Liver (tissue), 9 donors: ENCODE measurements around the gene DCBLD2. TPM values are rescaled to one million over a fixed set of nuclear protein-coding genes. Genes with fewer than 3 reads are reported as not detected.
A peak's percentile ranks its signal among the peaks of the same experiment; 100 is the strongest.

Source experiments
- DNase-seq: peaks from one replicate; pipeline ENCODE4 v3.0.0-alpha.2; 2017; ENCODE audit warnings: low spot score
- H3K27ac ChIP-seq, 2 donors: one replicate each; pipeline ENCODE4 v1.7.0; 2013; ENCODE audit warnings: inconsistent platforms in 2 of 2, low read length in 2 of 2, control low read depth in 1 of 2, low read depth in 1 of 2, mild to moderate bottlenecking in 1 of 2
- H3K27me3 ChIP-seq, 4 donors: one replicate each; pipeline versions ENCODE4 v1.6.1 to v1.7.0; 2013; ENCODE audit warnings: low read length in 3 of 4, inconsistent platforms in 1 of 4, mild to moderate bottlenecking in 1 of 4, moderate library complexity in 1 of 4; ENCODE audit not compliant: control insufficient read depth in 4 of 4, insufficient read depth in 4 of 4
- H3K36me3 ChIP-seq, 4 donors: one replicate each; pipeline versions ENCODE4 v1.6.1 to v1.7.0; 2013; ENCODE audit warnings: low read length in 3 of 4, mild to moderate bottlenecking in 3 of 4, low read depth in 1 of 4, moderate library complexity in 1 of 4; ENCODE audit not compliant: control insufficient read depth in 4 of 4, insufficient read depth in 3 of 4
- H3K4me1 ChIP-seq, 4 donors: one replicate each; pipeline versions ENCODE4 v1.6.1 to v1.7.0; 2013; ENCODE audit warnings: low read length in 3 of 4, mild to moderate bottlenecking in 3 of 4, moderate library complexity in 1 of 4; ENCODE audit not compliant: control insufficient read depth in 4 of 4, insufficient read depth in 4 of 4
- H3K4me3 ChIP-seq, 3 donors: one replicate each; pipeline versions ENCODE4 v1.6.1 to v1.7.0; 2013; ENCODE audit warnings: low read length in 3 of 3, control low read depth in 1 of 3, low read depth in 1 of 3, mild to moderate bottlenecking in 1 of 3
- H3K9ac ChIP-seq, 2 donors: one replicate each; pipeline ENCODE4 v1.7.0; 2013; ENCODE audit warnings: low read length in 2 of 2, mild to moderate bottlenecking in 2 of 2, moderate library complexity in 2 of 2, control low read depth in 1 of 2, low read depth in 1 of 2
- H3K9me3 ChIP-seq, 4 donors: one replicate each; pipeline versions ENCODE4 v1.6.1 to v1.7.0; 2013; ENCODE audit warnings: low read length in 3 of 4; ENCODE audit not compliant: control insufficient read depth in 4 of 4
- ATF3 ChIP-seq: IDR thresholded peaks from 2 replicates; pipeline ENCODE4 v1.6.1; 2016; ENCODE audit warnings: antibody characterized with exemption
- CTCF ChIP-seq: fragments of 150-350 bp; IDR thresholded peaks from 2 replicates; pipeline ENCODE4 v1.5.1; 2017; ENCODE audit warnings: improper control_type of control experiment, low read depth, low read length; ENCODE audit not compliant: missing input control
- EGR1 ChIP-seq, 2 donors: IDR thresholded peaks; 2 replicates each; pipeline ENCODE4 v1.6.1; 2016 to 2018; ENCODE audit warnings: antibody characterized with exemption in 2 of 2, low read depth in 2 of 2
- FOXA1 ChIP-seq: IDR thresholded peaks from 2 replicates; pipeline ENCODE4 v1.6.1; 2016; ENCODE audit warnings: antibody characterized with exemption
- FOXA2 ChIP-seq: IDR thresholded peaks from 2 replicates; pipeline ENCODE4 v1.6.1; 2016; ENCODE audit warnings: antibody characterized with exemption
- GABPA ChIP-seq, 2 donors: IDR thresholded peaks in 1 of 2; conservative IDR thresholded peaks in 1 of 2; 2 replicates each; pipeline ENCODE4 v1.6.1; 2016; ENCODE audit warnings: antibody characterized with exemption in 2 of 2, mild to moderate bottlenecking in 1 of 2, moderate library complexity in 1 of 2
- HNF4A ChIP-seq, 2 donors: conservative IDR thresholded peaks; 2 replicates each; pipeline ENCODE4 v1.6.1; 2016; ENCODE audit warnings: antibody characterized with exemption in 2 of 2, mild to moderate bottlenecking in 2 of 2
- HNF4G ChIP-seq: IDR thresholded peaks from 2 replicates; pipeline ENCODE4 v1.6.1; 2016; ENCODE audit warnings: antibody characterized with exemption
- JUND ChIP-seq, 2 donors: IDR thresholded peaks; 2 replicates each; pipeline ENCODE4 v1.6.1; 2016; ENCODE audit warnings: antibody characterized with exemption in 2 of 2
- NR2F2 ChIP-seq: IDR thresholded peaks from 2 replicates; pipeline ENCODE4 v1.6.1; 2016; ENCODE audit warnings: antibody characterized with exemption
- RAD21 ChIP-seq, 2 donors: IDR thresholded peaks; 2 replicates each; pipeline ENCODE4 v1.6.1; 2016; ENCODE audit warnings: antibody characterized with exemption in 2 of 2, mild to moderate bottlenecking in 2 of 2
- REST ChIP-seq: IDR thresholded peaks from 2 replicates; pipeline ENCODE4 v1.6.1; 2016; ENCODE audit warnings: antibody characterized with exemption, mild to moderate bottlenecking
- RXRA ChIP-seq, 2 donors: IDR thresholded peaks; 2 replicates each; pipeline ENCODE4 v1.6.1; 2017 to 2018; ENCODE audit warnings: antibody characterized with exemption in 2 of 2, mild to moderate bottlenecking in 1 of 2
- SP1 ChIP-seq: IDR thresholded peaks from 2 replicates; pipeline ENCODE4 v1.6.1; 2018; ENCODE audit warnings: antibody characterized with exemption, mild to moderate bottlenecking
- TAF1 ChIP-seq: conservative IDR thresholded peaks from 2 replicates; pipeline ENCODE4 v1.6.1; 2016; ENCODE audit warnings: antibody characterized with exemption, mild to moderate bottlenecking
- YY1 ChIP-seq: IDR thresholded peaks from 2 replicates; pipeline ENCODE4 v1.6.1; 2016; ENCODE audit warnings: antibody characterized with exemption, mild to moderate bottlenecking
- WGBS: extraction: QIAGEN DNeasy Blood & Tissue Kit; methylation state at CpG from one replicate; pipeline ENCODE4 v1.1.7; 2013; 5-methylcytosine and 5-hydroxymethylcytosine counted together
- polyA plus RNA-seq, 2 donors: library from polyadenylated mRNA; stranded (reverse) in 1 of 2; unstranded in 1 of 2; fragments of 200-250 nt in 1 of 2; fragments of >200 nt in 1 of 2; fragmentation: Nextera tagmentation in 1 of 2; extraction: Ambion mirVana in 1 of 2; gene quantifications; one replicate each; pipeline versions ENCODE4 v1.2.1 to v1.2.3, GENCODE V29; 2013 to 2015
- total RNA-seq, 2 donors: library from RNA; depleted of rRNA; stranded (reverse); fragments of >200 nt; gene quantifications; one replicate each; pipeline ENCODE4 v1.2.3, GENCODE V29; 2014
- TF ChIP-seq, protein P1 (sequence below): IDR thresholded peaks from 2 replicates; pipeline ENCODE4 v1.6.1; 2016; ENCODE audit warnings: antibody characterized with exemption
- TF ChIP-seq, protein P2 (sequence below): IDR thresholded peaks from 2 replicates; pipeline ENCODE4 v1.6.1; 2016; ENCODE audit warnings: antibody characterized with exemption
- donor health status: healthy.
- donor health status: healthy.
- donor health status: healthy.
- donor health status: healthy.
- donor health status: healthy.

Gene DCBLD2
- total and polyA plus RNA-seq, 4 donors = 4.7 to 14.7 (median 9.1) TPM

GRCh38 chr3:98811048-98811447 lies 90.4 kb downstream of the DCBLD2 start:
- peak overlapping the region in 1 of 2 donors; percentile 20 for H3K9ac ChIP-seq
- H3K27ac ChIP-seq = peak overlapping the region; percentile 22 to 38
- peaks cover 2 to 15% (median 12%) of the 10 kb centered on the region in 4 donors for H3K36me3 ChIP-seq
- WGBS = 28% methylated on average over 6 of the region's 6 CpGs
- DNase-seq = no peak
- no peak overlapping the region for H3K4me3 ChIP-seq
- no peaks in the 10 kb centered on the region for H3K9me3 ChIP-seq
- no peaks in the 10 kb centered on the region for H3K27me3 ChIP-seq
- peaks cover 2 to 30% (median 21%) of the 10 kb centered on the region in 4 donors for H3K4me1 ChIP-seq
- TF ChIP-seq FOXA2 (peak; percentile 57), TAF1 (no peak), SP1 (peak; percentile 74), ATF3 (no peak), NR2F2 (no peak), RAD21 (IDR thresholded peaks at IDR 0.05) (peak; percentile 50 to 62), YY1 (peak; percentile 86), CTCF (no peak), REST (peak; percentile 55), GABPA (IDR thresholded peaks at IDR 0.05 in 1 of 2, conservative IDR thresholded peaks at IDR 0.05 in 1 of 2) (peak in 1 of 2 donors; percentile 36), EGR1 (IDR thresholded peaks at IDR 0.05; ENCODE audit: low read depth in 2 of 2) (peak in 1 of 2 donors; percentile 42), HNF4A (conservative IDR thresholded peaks at IDR 0.05) (peak in 1 of 2 donors; percentile 73), HNF4G (no peak), RXRA (IDR thresholded peaks at IDR 0.05) (peak; percentile 58 to 84), JUND (IDR thresholded peaks at IDR 0.05) (peak in 1 of 2 donors; percentile 63), FOXA1 (peak; percentile 57)
- TF ChIP-seq, protein P1, sequence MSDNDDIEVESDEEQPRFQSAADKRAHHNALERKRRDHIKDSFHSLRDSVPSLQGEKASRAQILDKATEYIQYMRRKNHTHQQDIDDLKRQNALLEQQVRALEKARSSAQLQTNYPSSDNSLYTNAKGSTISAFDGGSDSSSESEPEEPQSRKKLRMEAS = peak; percentile 23
- TF ChIP-seq, protein P2, sequence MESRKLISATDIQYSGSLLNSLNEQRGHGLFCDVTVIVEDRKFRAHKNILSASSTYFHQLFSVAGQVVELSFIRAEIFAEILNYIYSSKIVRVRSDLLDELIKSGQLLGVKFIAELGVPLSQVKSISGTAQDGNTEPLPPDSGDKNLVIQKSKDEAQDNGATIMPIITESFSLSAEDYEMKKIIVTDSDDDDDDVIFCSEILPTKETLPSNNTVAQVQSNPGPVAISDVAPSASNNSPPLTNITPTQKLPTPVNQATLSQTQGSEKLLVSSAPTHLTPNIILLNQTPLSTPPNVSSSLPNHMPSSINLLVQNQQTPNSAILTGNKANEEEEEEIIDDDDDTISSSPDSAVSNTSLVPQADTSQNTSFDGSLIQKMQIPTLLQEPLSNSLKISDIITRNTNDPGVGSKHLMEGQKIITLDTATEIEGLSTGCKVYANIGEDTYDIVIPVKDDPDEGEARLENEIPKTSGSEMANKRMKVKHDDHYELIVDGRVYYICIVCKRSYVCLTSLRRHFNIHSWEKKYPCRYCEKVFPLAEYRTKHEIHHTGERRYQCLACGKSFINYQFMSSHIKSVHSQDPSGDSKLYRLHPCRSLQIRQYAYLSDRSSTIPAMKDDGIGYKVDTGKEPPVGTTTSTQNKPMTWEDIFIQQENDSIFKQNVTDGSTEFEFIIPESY = peak; percentile 78
